Right ventricle myocardium superior (tissue), 1 donor: ENCODE results near the gene BBS1. TPM values are rescaled to one million over a fixed set of nuclear protein-coding genes. Genes with fewer than 3 reads are reported as not detected.
"Not testable (repeated sequence)": the region's sequence is repeated elsewhere in the genome, so short reads cannot be mapped to it uniquely, and the experiment has no call there.

Experiments used
- ATAC-seq: fragments of 200-7000 bp; cut with Tn5 transposase; one replicate; pipeline ENCODE4 v1.9.1; 2020; ENCODE audit warnings: mild to moderate bottlenecking; ENCODE audit not compliant: poor library complexity
- DNase-seq: peaks from one replicate; pipeline ENCODE4 v3.0.0-alpha.2; 2020
- intact Hi-C: fragments of 100-400 bp; cut with DNase I; formaldehyde crosslinking; loops from one replicate; pipeline ENCODE4 v1.11.2; 2022
- total RNA-seq: library from RNA; stranded (reverse); fragmentation: NEBNext Ultra II Directional; extraction: Animal tissue kit (Norgen Biotek cat#: 25700); gene quantifications from one replicate; pipeline ENCODE4 v1.2.1, GENCODE V29; 2021
- donor health status: DM: no; HTN: yes; CAD: no; lungs with severe emphysema.

BBS1 gene
- total RNA-seq, 1 donor from 2014 or later: 12.1 TPM

GRCh38 chr11:66505276-66505816 is 5.1 kb upstream of the BBS1 start:
- intact Hi-C loops: no loop called here
- ATAC-seq (no peak), DNase-seq (no peak)

- intact Hi-C loops: no loop called here
Measured at GRCh38 chr11:66509131-66509561, 1.3 kb upstream of the BBS1 start.

GRCh38 chr11:66510990-66511339 is 530 bp downstream of the BBS1 start:
- ATAC-seq (no peak), DNase-seq (no peak)
- intact Hi-C loops: no loop called here

More at GRCh38 chr11:66509131-66509561, 1.3 kb upstream of the BBS1 start:
- no peak for DNase-seq
- no peak for ATAC-seq

- ATAC-seq (peak; percentile 90), DNase-seq (peak; percentile 72)
- intact Hi-C loops: no loop called here
Measured at GRCh38 chr11:66523611-66524010, 13.2 kb downstream of the BBS1 start.

- ATAC-seq (peak; percentile 48), DNase-seq (no peak)
- intact Hi-C loops: no loop called here
Measured at GRCh38 chr11:66524304-66525040, 14.0 kb downstream of the BBS1 start.

- DNase-seq (no peak), ATAC-seq (no peak)
- intact Hi-C loops: no loop called here
Measured at GRCh38 chr11:66529069-66529468, 18.6 kb downstream of the BBS1 start.

- no peak for ATAC-seq
- intact Hi-C loops: no loop called here
- no peak for DNase-seq
Measured at GRCh38 chr11:66529655-66530054, 19.2 kb downstream of the BBS1 start.

- DNase-seq (no peak), ATAC-seq (no peak)
- intact Hi-C loops: no loop called here
Measured at GRCh38 chr11:66530927-66531709, 20.7 kb downstream of the BBS1 start.

GRCh38 chr11:66531841-66532240 is 21.4 kb downstream of the BBS1 start:
- ATAC-seq: no peak
- no peak for DNase-seq

GRCh38 chr11:66532784-66533183 is 22.3 kb downstream of the BBS1 start:
- intact Hi-C loops: no loop called here
- ATAC-seq (no peak), DNase-seq (no peak)

More at GRCh38 chr11:66531841-66532240, 21.4 kb downstream of the BBS1 start:
- intact Hi-C loops: no loop called here

- ATAC-seq: no peak
- DNase-seq: no peak
- intact Hi-C loops: no loop called here
Measured at GRCh38 chr11:66539170-66539869, 28.9 kb downstream of the BBS1 start.

- intact Hi-C loops: no loop called here
- ATAC-seq: no peak
- DNase-seq: no peak
Measured at GRCh38 chr11:66539870-66540213, 29.4 kb downstream of the BBS1 start.

GRCh38 chr11:66540598-66540997 is 30.2 kb downstream of the BBS1 start:
- ATAC-seq, intact Hi-C loops, DNase-seq: not testable (repeated sequence)

- ATAC-seq (no peak), DNase-seq (no peak)
- intact Hi-C loops: no loop called here
Measured at GRCh38 chr11:66541892-66542291, 31.5 kb downstream of the BBS1 start.

GRCh38 chr11:66542362-66542761 is 31.9 kb downstream of the BBS1 start:
- intact Hi-C loops: no loop called here
- ATAC-seq (no peak), DNase-seq (no peak)

- DNase-seq: peak; percentile 67
- intact Hi-C loops: no loop called here
- ATAC-seq: no peak
Measured at GRCh38 chr11:66543263-66544107, 33.0 kb downstream of the BBS1 start.

GRCh38 chr11:66544952-66545351 is 34.5 kb downstream of the BBS1 start:
- DNase-seq, ATAC-seq, intact Hi-C loops: not testable (repeated sequence)

GRCh38 chr11:66545701-66546367 is 35.4 kb downstream of the BBS1 start, which contains the start of gene ZDHHC24:
Gene ZDHHC24 (minus strand): TSS chr11:66546048. CDS start chr11:66546003, 45 bp downstream.
- intact Hi-C loops: no loop called here
- ATAC-seq (peak; percentile 99), DNase-seq (peak; percentile 99)
